Measurements from ENCODE around the gene C1QTNF1. TPM values are rescaled to one million over a fixed set of nuclear protein-coding genes. Genes with fewer than 3 reads are reported as not detected.

C1QTNF1 gene
- polyA plus RNA-seq, 1 donor = 3.8 TPM

DNA sequence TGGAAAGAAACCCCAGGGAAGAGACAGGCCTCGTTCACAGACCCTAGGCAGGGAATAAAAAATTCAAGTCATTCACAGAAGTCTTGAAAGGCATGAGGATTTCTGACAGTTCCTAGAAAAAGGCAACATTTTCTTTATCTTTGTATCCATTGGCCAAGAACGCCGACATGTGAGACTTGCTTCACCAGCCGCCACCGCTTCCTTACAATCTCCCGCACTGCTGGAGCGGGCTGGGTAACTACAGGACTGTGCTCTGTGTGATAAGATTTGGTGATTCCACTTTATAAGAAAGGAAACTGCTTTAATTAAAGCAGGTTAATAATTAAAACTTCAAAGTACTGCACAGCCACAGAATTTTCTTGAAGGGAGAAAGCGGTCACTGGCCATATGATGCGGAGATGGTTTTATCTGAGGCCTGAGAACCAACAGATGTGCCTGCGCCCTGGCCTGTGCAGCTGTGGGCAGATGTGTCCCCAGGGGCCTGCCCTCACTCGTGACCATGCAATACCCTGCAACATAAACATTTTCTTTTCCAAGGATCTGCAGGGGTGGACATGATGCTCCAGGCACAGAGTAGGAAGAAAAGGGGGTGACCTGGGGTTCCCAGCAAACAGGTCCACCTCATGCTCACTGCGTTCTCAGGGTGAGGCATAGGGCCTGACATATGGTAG is 31.3 kb upstream of the C1QTNF1 start:
- no peak for DNase-seq (ENCODE audit: low read depth)

DNA sequence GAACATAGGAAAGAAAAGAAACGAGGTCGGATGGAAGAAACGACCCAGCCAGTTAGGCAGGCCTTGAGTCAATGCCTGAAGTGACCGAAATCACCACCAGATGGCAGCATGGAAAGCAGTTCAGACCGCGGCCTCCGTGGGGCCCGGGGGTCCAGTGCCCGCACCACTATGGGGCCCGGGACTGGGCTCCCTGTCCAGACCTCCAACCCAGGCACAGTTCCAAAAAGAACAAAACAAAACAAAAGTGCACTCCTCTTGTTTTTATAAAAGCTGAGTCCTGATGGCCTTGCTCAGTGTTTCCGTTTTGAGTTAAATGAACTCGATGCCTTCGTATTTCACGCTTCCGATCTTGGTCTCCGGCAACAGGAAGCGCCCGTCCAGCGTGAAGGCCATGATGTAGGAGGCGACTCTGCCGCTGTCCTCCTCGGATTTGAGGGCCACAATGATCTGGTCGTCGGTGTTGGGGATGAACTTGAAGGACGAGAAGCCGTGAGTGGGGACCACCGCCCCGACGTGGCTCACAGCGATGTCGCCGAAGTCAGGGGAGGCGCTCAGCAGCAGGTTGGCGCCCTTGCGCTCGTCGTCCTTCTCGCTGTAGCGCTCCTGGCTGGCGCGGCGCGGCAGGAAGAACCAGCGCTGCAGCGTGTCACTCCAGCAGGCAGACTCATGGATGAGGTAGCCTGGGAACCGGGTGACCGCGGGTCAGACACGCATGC is 30.6 kb upstream of the C1QTNF1 start:
- DNase-seq (ENCODE audit: low read depth) = no peak

DNA sequence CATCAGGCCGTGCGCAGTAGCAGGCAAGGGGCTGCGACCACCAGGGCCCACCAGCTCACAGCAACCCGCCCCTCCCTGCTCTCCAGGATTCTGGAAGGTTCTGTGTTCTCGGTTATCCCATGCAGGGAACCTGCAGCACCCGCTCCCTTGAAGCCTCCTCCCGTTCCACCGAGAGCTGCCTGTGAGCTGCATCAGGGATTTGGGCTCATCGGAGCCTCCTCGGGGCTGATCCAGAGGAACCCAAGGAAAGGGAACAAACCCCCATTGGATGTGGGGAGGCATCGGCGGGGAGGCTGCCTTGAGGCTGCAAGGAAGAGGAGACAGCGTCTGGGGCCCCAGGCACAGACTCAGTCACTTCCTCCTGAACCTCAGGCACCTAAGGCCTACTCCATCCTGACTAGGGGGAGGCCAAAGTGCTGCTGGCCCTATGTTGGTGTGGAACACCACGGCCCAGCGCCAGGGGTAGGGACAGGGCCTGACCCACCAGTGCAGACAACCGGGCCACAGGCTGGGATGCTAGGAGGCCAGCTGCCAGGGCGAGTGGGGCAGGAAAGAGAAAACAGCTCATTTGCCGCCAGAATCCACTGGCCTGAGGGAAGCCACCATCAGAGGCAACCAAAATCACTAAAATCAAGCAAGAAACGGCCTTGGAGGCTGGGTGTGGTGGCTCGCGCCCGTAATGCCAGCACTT is 29.8 kb upstream of the C1QTNF1 start:
- no peak for DNase-seq (ENCODE audit: low read depth)

DNA sequence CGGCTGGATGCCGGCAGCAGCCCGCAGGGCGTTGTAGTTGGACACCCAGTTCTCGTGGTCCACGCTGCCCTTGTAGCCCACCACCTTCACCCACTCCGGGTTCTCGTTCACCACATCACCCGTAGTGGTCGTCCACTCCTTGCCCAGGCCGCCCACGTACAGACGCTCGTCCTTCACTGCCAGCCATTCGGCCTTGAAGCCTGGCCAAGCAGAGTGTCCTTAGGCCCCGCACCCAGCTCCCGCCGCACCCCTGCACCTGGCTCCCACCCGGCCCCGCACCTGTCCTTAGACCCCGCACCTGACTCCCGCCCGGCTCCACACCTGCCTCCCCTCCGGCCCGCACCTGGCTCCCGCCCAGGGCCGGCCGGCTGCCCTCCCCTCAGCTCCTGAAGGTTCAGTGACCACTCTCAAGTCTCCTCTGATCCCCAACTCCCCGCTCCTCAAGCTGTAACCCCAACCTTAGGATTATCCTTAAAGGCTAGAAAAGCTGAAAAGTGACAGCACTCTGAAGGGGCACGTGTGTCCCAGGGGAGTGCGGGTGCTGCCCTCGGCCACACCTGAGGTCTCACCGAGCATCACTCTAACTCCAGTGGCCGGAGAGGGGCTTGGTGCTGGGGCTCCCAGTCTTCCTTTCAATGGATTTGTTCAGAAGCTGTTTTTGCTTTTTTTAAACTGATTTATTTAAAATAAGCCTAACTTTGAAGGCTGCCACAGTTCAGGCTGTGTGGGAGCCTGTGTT is 28.8 kb upstream of the C1QTNF1 start:
- DNase-seq (ENCODE audit: low read depth) = no peak

DNA sequence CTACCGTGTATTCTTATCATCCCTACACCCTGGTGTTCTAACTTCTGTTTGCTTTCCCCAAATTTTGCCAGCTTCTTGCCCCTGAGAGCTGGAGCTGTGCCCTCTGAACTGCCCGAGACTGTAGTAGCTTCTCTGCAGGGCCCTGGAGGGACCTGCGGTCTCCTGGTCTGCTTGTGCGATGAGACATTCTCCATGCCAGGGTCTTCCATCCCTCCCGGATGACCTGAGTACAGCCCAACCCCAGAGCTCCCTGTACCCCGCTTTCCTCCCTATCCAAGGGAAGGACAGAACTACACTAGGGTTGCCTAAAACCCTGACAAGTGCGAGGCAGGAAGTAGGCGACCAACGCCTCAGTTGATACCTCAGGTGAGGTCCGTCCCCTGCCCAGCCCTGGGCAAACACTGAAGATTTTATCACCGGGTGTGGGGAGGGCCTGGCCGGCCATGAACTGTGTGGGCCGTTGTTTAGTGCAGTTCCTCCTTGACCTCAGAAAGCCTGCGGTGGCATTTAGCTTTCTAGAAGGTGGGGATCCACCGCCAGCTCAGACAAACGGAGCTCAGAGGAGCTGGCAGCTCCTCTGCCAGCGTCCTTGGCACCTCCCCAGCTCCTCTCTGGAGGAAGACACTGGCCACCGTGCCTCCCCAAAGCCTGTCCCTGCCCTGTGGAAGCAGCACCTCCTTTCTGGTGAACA is 28.1 kb upstream of the C1QTNF1 start:
- no peak for DNase-seq (ENCODE audit: low read depth)

DNA sequence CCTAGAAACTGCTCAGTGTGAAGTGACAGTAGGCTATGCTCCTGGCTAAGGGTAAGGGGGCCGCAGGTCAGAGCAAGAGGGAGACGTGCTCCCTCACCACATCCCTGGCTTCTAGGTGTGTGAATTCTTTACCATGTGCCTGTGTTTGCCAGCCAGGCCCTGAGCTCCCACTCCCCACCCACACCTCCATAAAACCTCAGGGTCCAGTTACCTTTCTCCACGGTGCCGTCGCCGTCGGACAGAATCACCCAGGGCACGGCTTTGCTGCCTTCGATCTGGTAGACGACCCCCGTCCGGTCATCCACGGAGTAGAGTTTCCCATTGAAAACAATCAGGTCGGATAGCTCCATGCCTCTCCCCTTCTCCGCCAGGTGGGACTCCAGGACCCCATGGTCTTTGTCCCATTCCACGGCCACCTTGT is 27.2 kb upstream of the C1QTNF1 start:
- no peak for DNase-seq (ENCODE audit: low read depth)

DNA sequence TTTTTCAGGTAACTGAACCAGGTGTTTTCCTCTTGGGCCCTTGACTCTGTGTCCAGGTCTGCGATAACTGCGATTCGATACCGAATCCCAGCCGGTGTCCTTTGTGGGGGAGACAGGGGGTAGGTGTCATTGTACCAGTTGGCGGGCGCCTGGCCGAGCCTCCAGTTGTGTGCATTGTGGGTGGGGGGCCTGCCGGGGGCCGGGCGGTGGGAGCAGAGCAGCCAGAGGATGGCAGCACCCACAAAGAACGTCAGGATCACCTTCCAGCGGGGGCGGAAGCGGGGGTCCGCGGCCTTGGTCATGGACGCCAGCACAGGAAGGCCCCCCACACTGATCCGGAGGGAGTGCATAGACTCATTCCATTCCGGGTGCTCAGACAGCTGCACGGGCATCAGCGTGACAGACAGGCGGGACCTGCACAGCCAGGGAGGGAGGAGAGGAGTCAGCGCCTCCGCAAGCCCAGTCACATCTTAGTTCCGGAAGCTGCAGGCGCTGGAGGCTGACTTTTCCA is 26.7 kb upstream of the C1QTNF1 start:
- no peak for DNase-seq (ENCODE audit: low read depth)

DNA sequence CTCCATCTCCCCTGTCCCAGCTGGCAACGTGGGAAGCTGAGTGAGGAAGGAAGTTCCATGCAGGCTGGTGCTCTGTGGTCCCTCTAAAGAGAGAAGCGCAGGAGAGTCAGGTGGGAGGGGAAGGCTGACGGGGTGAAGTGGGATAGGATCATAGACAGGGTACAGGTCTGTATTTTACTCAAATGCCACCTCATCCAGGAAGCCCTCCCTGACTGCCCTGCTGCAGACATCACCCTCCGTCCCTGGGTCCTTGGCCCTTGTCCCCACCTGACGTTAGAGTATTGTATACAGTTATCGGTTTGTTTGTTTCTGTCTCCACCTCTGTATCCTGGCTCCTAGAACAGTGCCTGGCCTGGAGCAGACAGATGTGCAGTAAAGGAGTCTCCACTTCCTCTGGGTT is 26.1 kb upstream of the C1QTNF1 start:
- no peak for DNase-seq (ENCODE audit: low read depth)

DNA sequence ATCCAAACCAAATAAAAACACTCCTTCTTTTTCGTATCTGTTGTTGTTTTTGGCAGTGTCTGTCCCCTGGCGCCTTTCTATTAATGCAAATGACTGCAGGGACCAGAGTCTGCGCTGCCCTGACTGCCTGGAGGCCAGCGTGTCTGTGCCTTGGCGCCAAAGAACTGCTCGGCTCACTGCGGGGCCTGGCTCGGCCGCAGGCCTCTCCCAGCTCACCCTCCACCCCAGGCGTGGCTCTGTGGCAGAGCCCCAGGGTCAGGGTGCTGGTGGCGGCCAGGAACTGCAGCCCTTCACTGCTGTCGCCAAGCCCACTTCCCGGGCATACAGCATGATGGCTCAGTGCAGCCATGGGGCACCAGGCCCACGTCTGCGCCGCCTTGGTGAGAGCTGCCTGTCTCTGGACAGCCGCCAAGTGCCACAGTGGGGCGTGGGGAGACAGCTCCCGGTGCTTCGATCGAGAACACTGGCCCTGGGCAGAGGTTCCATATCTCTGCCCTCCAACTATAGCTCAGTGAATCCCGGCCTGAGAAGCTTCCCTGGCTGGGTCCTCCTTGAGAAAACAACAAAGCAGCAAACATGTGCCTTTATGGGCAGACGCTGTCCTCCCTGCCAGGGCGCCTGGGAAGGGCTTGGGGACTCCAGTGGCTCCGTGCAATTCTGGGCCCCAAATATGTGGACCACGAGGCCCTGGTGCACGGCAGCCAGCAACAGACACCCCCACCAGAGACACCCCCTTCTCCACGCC is 25.5 kb upstream of the C1QTNF1 start:
- no peak for DNase-seq (ENCODE audit: low read depth)

DNA sequence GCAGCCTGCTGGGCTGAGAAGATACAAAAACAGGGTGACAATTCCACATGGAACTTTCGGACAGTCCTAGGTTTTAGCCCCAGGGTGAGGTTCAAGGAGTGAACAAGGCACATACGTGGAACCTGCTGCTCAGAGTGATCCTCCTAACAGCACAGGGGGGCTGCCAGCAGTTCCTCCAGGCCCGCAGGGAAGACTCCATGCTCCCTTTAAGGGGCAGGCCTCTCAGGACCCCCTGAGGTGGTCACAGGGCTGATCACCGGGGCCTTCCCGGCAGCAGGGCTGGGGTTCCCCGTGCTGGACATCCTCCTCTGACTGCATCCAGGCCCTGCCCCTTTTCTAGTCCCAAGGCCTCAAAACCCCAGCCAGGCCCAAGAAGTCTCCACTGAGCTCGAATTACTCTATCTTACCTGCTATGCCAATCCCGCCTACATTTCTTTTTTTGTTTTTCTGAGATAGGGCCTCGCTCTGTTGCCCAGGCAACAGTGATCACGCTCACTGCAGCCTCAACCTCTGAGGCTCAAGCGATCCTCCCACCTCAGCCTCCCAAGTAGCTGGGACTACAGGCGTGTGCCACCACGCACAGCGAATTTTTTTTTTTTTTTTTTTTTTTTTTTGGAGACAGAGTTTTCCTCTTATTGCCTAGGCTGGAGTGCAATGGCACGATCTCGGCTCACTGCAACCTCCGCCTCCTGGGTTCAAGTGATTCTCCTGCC is 24.8 kb upstream of the C1QTNF1 start:
- no peak for DNase-seq (ENCODE audit: low read depth)

DNA sequence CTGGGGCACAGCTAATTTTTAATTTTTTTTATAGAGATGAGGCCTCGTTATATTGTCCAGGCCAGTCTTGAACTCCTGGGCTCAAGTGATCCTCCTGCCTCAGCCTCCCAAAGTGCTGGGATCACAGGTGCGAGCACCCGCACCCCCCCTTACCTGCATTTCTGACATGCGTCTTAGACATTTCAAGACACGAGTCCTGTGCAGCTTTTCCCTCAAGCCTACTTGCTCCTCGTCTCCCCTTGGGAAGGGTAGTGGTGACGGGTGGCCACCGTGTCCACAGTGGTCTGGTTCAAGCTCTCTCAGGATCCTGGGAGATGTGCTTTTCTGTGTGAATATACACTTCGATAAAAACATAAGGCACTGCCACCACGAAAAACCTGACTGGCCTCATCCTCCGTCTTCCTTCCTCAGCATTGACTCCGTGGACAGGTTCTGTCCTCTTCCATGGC is 24.0 kb upstream of the C1QTNF1 start:
- no peak for DNase-seq (ENCODE audit: low read depth)

DNA sequence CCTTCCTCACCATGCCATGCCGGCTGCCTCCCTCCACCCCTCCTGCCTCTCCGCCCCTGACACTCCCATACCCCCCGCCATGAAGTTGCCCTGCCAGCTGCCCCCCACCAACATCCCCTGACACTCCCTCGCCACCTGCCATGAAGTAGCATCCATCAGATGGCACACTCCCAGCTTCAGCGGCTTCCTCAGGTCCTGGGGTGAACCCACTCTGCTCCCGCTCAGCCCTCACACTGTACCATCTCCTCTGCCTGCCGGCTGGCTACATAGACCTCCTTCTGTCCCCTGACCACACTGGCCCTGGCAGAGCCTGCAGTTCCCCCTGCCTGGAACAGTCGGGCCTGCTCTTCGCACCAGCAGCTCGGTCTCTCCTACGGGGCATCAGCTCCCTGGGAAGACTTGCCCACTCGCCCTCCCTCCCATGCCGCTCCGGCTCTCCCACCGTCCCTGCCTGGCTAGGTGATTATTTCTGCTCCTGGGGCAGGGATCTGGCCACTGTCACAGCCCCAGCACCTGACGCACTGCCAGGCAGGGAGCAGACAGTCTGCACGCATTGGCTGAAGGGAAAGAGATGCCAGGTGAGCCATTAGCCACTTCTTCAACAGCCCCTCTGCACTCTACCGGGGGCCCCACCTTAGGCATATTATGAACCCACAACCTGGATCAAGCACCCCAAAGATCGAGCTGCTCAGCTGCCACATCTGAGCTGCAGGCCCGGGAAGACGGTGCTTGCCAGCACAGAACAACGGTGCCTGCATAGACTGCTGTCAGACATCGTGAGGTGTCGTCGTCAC is 23.4 kb upstream of the C1QTNF1 start:
- DNase-seq (ENCODE audit: low read depth) = no peak

DNA sequence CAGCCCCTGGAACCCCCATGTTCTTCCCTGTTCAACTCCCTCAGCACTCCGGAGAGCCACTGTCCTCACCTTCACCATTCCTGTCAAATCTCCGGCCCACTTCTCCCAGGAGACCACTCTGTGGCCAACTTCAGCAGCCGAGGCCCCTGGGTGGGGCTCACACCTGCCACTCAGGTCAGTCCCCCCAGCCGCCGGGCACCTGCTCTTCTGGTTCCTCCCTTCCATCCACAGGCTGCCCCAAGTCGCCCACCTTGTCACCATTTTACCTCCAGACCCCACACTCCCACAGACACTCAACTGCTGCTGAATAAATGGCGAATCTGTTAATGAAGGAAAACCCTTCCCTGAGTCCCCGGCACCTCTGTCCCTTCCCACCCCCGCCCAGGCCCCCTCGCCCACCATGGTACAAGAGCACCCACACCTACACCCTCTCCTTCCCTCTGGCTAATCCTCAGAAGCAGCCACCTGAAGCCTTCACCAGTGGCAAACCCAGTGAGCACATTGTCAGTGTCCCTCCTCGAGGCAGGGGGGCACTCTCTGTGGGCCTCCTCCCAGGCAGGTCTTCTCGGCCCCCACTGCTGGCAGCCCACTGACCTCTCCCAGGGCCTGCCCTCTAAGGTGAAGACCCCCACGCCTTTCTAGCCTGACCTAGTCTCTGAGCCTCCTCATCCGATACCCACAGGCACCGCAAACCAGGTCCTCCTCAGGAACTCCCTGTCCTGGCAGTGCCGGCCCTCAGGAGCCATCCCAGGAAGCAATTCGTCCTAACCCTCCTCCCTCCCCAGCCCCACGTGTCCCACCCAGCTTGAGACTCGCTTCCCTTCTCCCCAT is 22.6 kb upstream of the C1QTNF1 start:
- no peak for DNase-seq (ENCODE audit: low read depth)

DNA sequence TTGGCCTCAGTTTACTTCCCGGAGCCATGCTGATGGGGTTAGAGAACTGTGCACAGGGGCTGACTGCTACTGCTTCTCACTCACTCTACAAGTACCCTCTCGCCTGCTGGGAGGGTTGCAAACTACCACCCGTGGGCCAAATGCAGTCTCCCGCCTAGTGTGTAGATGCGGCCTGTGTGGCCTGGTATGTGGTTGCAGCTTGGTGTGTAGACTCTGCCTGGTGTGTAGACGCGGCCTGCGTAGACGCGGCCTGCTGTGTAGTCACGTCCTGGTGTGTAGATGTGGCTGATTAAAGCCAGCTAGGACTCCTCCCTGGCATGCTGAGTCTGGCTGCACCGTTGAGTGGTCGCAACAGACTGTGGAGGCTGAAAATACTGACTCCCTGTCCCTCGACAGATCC is 21.7 kb upstream of the C1QTNF1 start:
- DNase-seq (ENCODE audit: low read depth) = no peak

DNA sequence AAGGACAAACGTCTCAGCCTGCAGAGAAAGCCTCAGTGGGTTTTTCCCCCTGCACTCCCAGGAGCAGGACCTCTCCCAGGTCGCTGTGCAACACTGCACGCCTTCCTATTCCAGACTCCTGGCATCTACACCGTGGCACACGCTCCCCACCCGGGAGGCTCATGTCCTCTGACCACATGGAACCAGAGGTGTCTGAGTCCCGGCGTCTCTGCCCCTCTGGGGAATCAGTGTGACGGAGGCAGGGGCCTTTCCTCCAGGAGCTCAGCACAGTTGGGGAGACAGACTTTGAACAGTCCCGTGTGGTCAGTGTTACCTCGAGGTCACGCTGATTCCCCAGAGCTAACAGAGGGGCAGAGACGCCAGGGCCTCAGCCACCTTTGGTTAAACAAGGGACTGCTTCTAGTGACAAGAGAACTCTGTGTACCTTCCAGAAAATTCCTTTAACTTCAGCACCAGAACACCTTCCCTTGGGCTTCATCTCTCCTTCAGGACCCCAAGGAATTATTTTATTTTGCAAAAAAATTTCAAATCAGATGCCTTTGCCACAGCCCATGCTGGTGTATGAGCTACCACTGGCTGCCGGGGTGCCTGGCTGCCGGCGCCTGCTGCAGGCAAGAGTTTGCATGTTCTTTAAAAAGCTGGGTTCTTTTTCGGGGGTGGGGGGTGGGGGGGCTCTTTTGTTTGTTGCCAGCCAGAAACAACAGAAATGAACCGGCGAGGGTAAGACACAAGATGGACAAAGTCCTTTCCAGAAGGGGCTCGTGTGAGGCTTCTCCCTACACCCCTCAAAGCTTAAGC is 21.0 kb upstream of the C1QTNF1 start:
- no peak for DNase-seq (ENCODE audit: low read depth)

DNA sequence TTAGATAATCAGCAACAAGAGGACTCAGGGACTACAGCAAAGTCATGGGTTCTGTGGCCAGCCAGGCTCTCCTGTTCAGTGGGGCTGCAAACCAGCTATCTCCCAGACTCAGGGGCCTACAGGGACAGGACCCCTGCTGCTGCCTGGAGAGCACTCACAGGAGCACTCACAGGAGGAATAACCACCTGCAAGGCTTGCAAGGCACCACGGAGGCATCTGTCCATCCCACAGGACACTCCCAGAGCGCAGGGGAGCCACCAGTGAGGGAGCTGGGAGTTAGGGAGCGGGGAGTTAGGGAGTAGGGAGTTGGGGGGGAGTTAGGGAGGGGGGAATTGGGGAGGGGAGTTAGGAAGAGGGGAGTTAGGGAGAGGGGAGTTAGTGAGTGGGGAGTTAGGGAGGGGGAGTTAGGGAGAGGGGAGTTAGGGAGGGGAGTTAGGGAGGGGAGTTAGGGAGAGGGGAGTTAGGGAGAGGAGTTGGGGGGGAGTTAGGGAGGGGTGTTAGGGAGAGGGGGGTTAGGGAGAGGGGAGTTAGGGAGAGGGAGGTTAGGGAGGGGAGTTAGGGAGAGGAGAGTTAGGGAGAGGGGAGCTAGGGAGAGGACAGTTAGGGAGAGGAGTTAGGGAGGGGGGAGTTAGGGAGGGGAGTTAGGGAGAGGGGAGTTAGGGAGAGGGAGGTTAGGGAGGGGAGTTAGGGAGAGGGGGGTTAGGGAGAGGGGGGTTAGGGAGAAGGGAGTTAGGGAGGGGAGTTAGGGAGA is 20.1 kb upstream of the C1QTNF1 start:
- DNase-seq (ENCODE audit: low read depth) = no peak

All from forelimb muscle (tissue), 1 donor.